Ureter (tissue), 1 donor: ENCODE measurements around the gene LGALS12. TPM values are rescaled to one million over a fixed set of nuclear protein-coding genes. Genes with fewer than 3 reads are reported as not detected.

Experiments used
- DNase-seq: peaks from one replicate; pipeline ENCODE4 v3.0.0-alpha.2; 2020; ENCODE audit warnings: low spot score
- total RNA-seq: library from RNA; stranded (reverse); gene quantifications from one replicate; pipeline ENCODE4 v1.2.4, GENCODE V29; 2023
- donor health status: DM: yes; HTN: yes; CAD: no.

LGALS12 gene
- total RNA-seq, 1 donor from 2014 or later, result not detected

- DNase-seq, result peak; percentile 74
Observed at GRCh38 chr11:63560506-63561180, 54.8 kb downstream of the LGALS12 start.

- DNase-seq, result no peak
Observed at GRCh38 chr11:63563201-63564055, 57.5 kb downstream of the LGALS12 start, which contains the start of gene PLAAT2. Gene PLAAT2, minus strand, starts transcription at chr11:63563379. Its CDS starts 55 bp downstream, at chr11:63563324.

- no peak for DNase-seq
Observed at GRCh38 chr11:63564056-63564774, 58.3 kb downstream of the LGALS12 start.

- peak; percentile 59 for DNase-seq
Observed at GRCh38 chr11:63564784-63565350, 59.0 kb downstream of the LGALS12 start.

Other genes starting within 250 kb of the LGALS12 start
- gene SLC22A9, start 136.3 kb upstream of the LGALS12 start, total RNA-seq, result not detected
- 2.1 TPM for gene PLAAT5, start 14.9 kb upstream of the LGALS12 start, total RNA-seq
- 56.7 TPM for gene PLAAT4, start 30.7 kb downstream of the LGALS12 start, total RNA-seq
- gene PLAAT2, start 57.3 kb downstream of the LGALS12 start, total RNA-seq, result 1.1 TPM
- 26.6 TPM for gene PLAAT3, start 108.3 kb downstream of the LGALS12 start, total RNA-seq
- gene ATL3, start 165.3 kb downstream of the LGALS12 start, total RNA-seq, result 71.0 TPM
- 67.3 TPM for gene RTN3, start 175.4 kb downstream of the LGALS12 start, total RNA-seq